ENCODE measurements around the gene CELSR2. TPM values are rescaled to one million over a fixed set of nuclear protein-coding genes. Genes with fewer than 3 reads are reported as not detected.

Gene CELSR2
- total and polyA plus RNA-seq, 2 experiments from 2014 or later = 11.2 to 35.1 TPM

- Mint-ChIP-seq H3K4me3 (peak overlapping the region; percentile 8; the same call in 1 of the 3 replicates), H3K9me3 (no peaks in the 10 kb centered on the region; the same call in 1 of the 3 replicates), H3K4me1 (peaks cover 53% of the 10 kb centered on the region), H3K27ac (peak overlapping the region; percentile 25; the same call in 1 of the 2 replicates), H3K36me3 (ENCODE audit: low read depth) (peaks cover 49% of the 10 kb centered on the region), H3K27me3 (ENCODE audit: insufficient read depth, low read depth, poor library complexity) (peaks cover 20% of the 10 kb centered on the region)
- no peak overlapping the region for H2AFZ ChIP-seq
- no peaks in the 10 kb centered on the region for H3K79me2 ChIP-seq (replicated peaks; ENCODE audit: insufficient read depth)
- ATAC-seq = peak; percentile 8
- no peaks in the 10 kb centered on the region for H4K20me1 ChIP-seq (replicated peaks; ENCODE audit: insufficient read depth)
- H3K27ac ChIP-seq (ENCODE audit: low read depth) = peak overlapping the region; percentile 89
- H3K36me3 ChIP-seq (ENCODE audit: insufficient read depth) = peaks cover 38% of the 10 kb centered on the region
- H3K4me3 ChIP-seq = no peak overlapping the region
- H3K27me3 ChIP-seq (ENCODE audit: insufficient read depth) = no peaks in the 10 kb centered on the region
- no peaks in the 10 kb centered on the region for H3K9me2 ChIP-seq (ENCODE audit: insufficient read depth)
- peak overlapping the region; percentile 77; the same call in 1 of the 2 replicates for H3K4me2 ChIP-seq
- DNase-seq (ENCODE audit: low spot score) = no peak
- no peak for TF ChIP-seq ZNF114 (CRISPR knock-in tag; IDR thresholded peaks at IDR 0.05)
- peaks cover 32% of the 10 kb centered on the region for H3F3A ChIP-seq (replicated peaks; ENCODE audit: low read depth)
- peaks cover 54% of the 10 kb centered on the region for H3K4me1 ChIP-seq (ENCODE audit: insufficient read depth)
These were observed 10.3 kb upstream of the CELSR2 start for GRCh38 chr1:109239047-109239408.

- H3K4me1 Mint-ChIP-seq = peaks cover 53% of the 10 kb centered on the region
- H3K27me3 Mint-ChIP-seq (ENCODE audit: insufficient read depth, low read depth, poor library complexity) = peaks cover 20% of the 10 kb centered on the region
- H3K4me3 Mint-ChIP-seq = peak overlapping the region; percentile 12; the same call in 1 of the 3 replicates
These were observed 9.8 kb upstream of the CELSR2 start for GRCh38 chr1:109239409-109240068.

More at GRCh38 chr1:109239409-109240068, 9.8 kb upstream of the CELSR2 start:
- no peaks in the 10 kb centered on the region for H4K20me1 ChIP-seq (replicated peaks; ENCODE audit: insufficient read depth)
- no peak overlapping the region for H2AFZ ChIP-seq
- ATAC-seq (peak; percentile 86), DNase-seq (ENCODE audit: low spot score) (peak; percentile 92)
- peak overlapping the region; percentile 77 for H3K4me2 ChIP-seq
- H3K79me2 ChIP-seq (replicated peaks; ENCODE audit: insufficient read depth) = no peaks in the 10 kb centered on the region
- H3K27ac Mint-ChIP-seq = peak overlapping the region; percentile 25; the same call in 1 of the 2 replicates
- H3K9me2 ChIP-seq (ENCODE audit: insufficient read depth) = no peaks in the 10 kb centered on the region
- no peak for TF ChIP-seq ETS1 (IDR thresholded peaks at IDR 0.05)
- TF ChIP-seq CTCF (conservative IDR thresholded peaks at IDR 0.05; ENCODE audit: low read depth in 2 of 2) = peak; percentile 78 to 81
- peak; percentile 18; the same call in 1 of the 2 replicates for TF ChIP-seq POLR2AphosphoS5 (IDR thresholded peaks at IDR 0.05; ENCODE audit: low read depth)
- no peak for TF ChIP-seq EZH2phosphoT487 (IDR thresholded peaks at IDR 0.05; ENCODE audit: unreplicated experiment)
- no peak for TF ChIP-seq JUNB (IDR thresholded peaks at IDR 0.05; ENCODE audit: unreplicated experiment)
- 0 out of 2 replicates have a peak overlapping the region, but pooled peaks have one; percentile 18 for H3K4me3 ChIP-seq
- H3K27ac ChIP-seq (ENCODE audit: low read depth) = peak overlapping the region; percentile 89
- peaks cover 54% of the 10 kb centered on the region for H3K4me1 ChIP-seq (ENCODE audit: insufficient read depth)
- H3K36me3 ChIP-seq (ENCODE audit: insufficient read depth) = peaks cover 33% of the 10 kb centered on the region
- H3K27me3 ChIP-seq (ENCODE audit: insufficient read depth) = no peaks in the 10 kb centered on the region
- H3K36me3 Mint-ChIP-seq (ENCODE audit: low read depth) = peaks cover 44% of the 10 kb centered on the region
- peaks cover 32% of the 10 kb centered on the region for H3F3A ChIP-seq (replicated peaks; ENCODE audit: low read depth)
- H3K9me3 Mint-ChIP-seq = no peaks in the 10 kb centered on the region; the same call in 1 of the 3 replicates
